Posterior vena cava (tissue), 2 donors: ENCODE measurements around the gene FEM1B. TPM values are rescaled to one million over a fixed set of nuclear protein-coding genes. Genes with fewer than 3 reads are reported as not detected.

Source experiments
- DNase-seq: peaks from one replicate; pipeline ENCODE4 v3.0.0-alpha.2; 2020; ENCODE audit warnings: low spot score
- intact Hi-C, 2 donors: fragments of 100-400 bp; cut with DNase I; formaldehyde crosslinking; loops; one replicate each; pipeline versions ENCODE4 v1.14.1 to v1.14.2; 2022 to 2023
- total RNA-seq, 2 donors: library from RNA; stranded (reverse); fragmentation: NEBNext Ultra II Directional; extraction: Animal tissue kit (Norgen Biotek cat#: 25700); gene quantifications; one replicate each; pipeline ENCODE4 v1.2.1, GENCODE V29; 2021
- donor health status: DM: yes; HTN: yes; CAD: no.
- donor health status: DM: yes; HTN: yes; CAD: no.

Gene FEM1B
- total RNA-seq, 2 donors from 2014 or later, result 98.5 to 138 TPM

GRCh38 chr15:68300115-68300940 lies 22.8 kb downstream of the FEM1B start:
- intact Hi-C loops, result loop anchor here (5.0 to 10.0 kb wide), 3 partner anchors 82 to 374 kb away; no protein-coding TSS in a partner anchor
- DNase-seq, result no peak

GRCh38 chr15:68301301-68301700 lies 23.8 kb downstream of the FEM1B start:
- intact Hi-C loops, result loop anchor here (5.0 to 10.0 kb wide), 3 partner anchors 81 to 374 kb away; no protein-coding TSS in a partner anchor

GRCh38 chr15:68302729-68303128 lies 25.2 kb downstream of the FEM1B start:
- intact Hi-C loops, result loop anchor here (5.0 to 10.0 kb wide), 3 partner anchors 80 to 372 kb away; no protein-coding TSS in a partner anchor
- DNase-seq, result peak; percentile 76

More at GRCh38 chr15:68301301-68301700, 23.8 kb downstream of the FEM1B start:
- DNase-seq, result no peak

GRCh38 chr15:68303134-68303533 lies 25.6 kb downstream of the FEM1B start:
- intact Hi-C loops, result loop anchor here (5.0 to 10.0 kb wide), 3 partner anchors 79 to 372 kb away; no protein-coding TSS in a partner anchor
- no peak for DNase-seq

- DNase-seq, result peak; percentile 79
- intact Hi-C loops, result loop anchor here (5.0 to 10.0 kb wide), 3 partner anchors 79 to 371 kb away; no protein-coding TSS in a partner anchor
Observed at GRCh38 chr15:68303560-68304436, 26.3 kb downstream of the FEM1B start.

- intact Hi-C loops, result loop anchor here (5.0 to 10.0 kb wide), 4 partner anchors 47 to 370 kb away; no protein-coding TSS in a partner anchor
- DNase-seq, result peak; percentile 77
Observed at GRCh38 chr15:68304589-68305337, 27.2 kb downstream of the FEM1B start.

GRCh38 chr15:68305420-68305871 lies 27.9 kb downstream of the FEM1B start:
- intact Hi-C loops, result loop anchor here (5.0 to 10.0 kb wide), 3 partner anchors 48 to 369 kb away; no protein-coding TSS in a partner anchor
- DNase-seq, result no peak

GRCh38 chr15:68307131-68307928 lies 29.8 kb downstream of the FEM1B start:
- no peak for DNase-seq
- intact Hi-C loops, result loop anchor here (5.0 to 10.0 kb wide), 3 partner anchors 50 to 367 kb away; no protein-coding TSS in a partner anchor

- intact Hi-C loops, result loop anchor here (5.0 to 10.0 kb wide), 3 partner anchors 52 to 366 kb away; no protein-coding TSS in a partner anchor
- no peak for DNase-seq
Observed at GRCh38 chr15:68309024-68309423, 31.5 kb downstream of the FEM1B start.

GRCh38 chr15:68310178-68310803 lies 32.7 kb downstream of the FEM1B start:
- no peak for DNase-seq
- intact Hi-C loops, result no loop called here

- intact Hi-C loops, result no loop called here
- peak; percentile 57 for DNase-seq
Observed at GRCh38 chr15:68310804-68311463, 33.4 kb downstream of the FEM1B start.

- intact Hi-C loops, result no loop called here
Observed at GRCh38 chr15:68311464-68311835, 33.9 kb downstream of the FEM1B start.

GRCh38 chr15:68311859-68312557 lies 34.5 kb downstream of the FEM1B start:
- intact Hi-C loops, result no loop called here
- DNase-seq, result no peak

More at GRCh38 chr15:68311464-68311835, 33.9 kb downstream of the FEM1B start:
- no peak for DNase-seq

- intact Hi-C loops, result no loop called here
- peak; percentile 79 for DNase-seq
Observed at GRCh38 chr15:68312701-68313204, 35.2 kb downstream of the FEM1B start.

- intact Hi-C loops, result no loop called here
- peak; percentile 55 for DNase-seq
Observed at GRCh38 chr15:68313501-68314410, 36.2 kb downstream of the FEM1B start.
